Ascending aorta (tissue), 2 donors: ENCODE results near the gene DGCR2. TPM values are rescaled to one million over a fixed set of nuclear protein-coding genes. Genes with fewer than 3 reads are reported as not detected.

Experiments
- DNase-seq, 2 donors: peaks; one replicate each; pipeline ENCODE4 v3.0.0-alpha.2; 2019; ENCODE audit warnings: low spot score in 2 of 2
- H3K27ac ChIP-seq, 2 donors: fragments of 200-600 bp; sonication (generic); one replicate each; pipeline ENCODE4 v1.5.1; 2016 to 2017; ENCODE audit warnings: mild to moderate bottlenecking in 1 of 2
- H3K27me3 ChIP-seq: fragments of 200-600 bp; sonication (generic); one replicate; pipeline ENCODE4 v1.5.1; 2017
- H3K36me3 ChIP-seq, 2 donors: fragments of 200-600 bp; sonication (generic); one replicate each; pipeline ENCODE4 v1.5.1; 2016
- H3K4me1 ChIP-seq, 2 donors: fragments of 200-600 bp; sonication (generic); one replicate each; pipeline ENCODE4 v1.5.1; 2016 to 2017; ENCODE audit warnings: mild to moderate bottlenecking in 1 of 2
- H3K4me3 ChIP-seq, 2 donors: fragments of 200-600 bp; sonication (generic); one replicate each; pipeline ENCODE4 v1.5.1; 2016 to 2017; ENCODE audit warnings: mild to moderate bottlenecking in 1 of 2
- H3K9me3 ChIP-seq, 2 donors: fragments of 200-600 bp; sonication (generic); one replicate each; pipeline ENCODE4 v1.5.1; 2016
- CTCF ChIP-seq, 3 experiments: fragments of 200-600 bp in 2 of 3; fragments of 450-650 bp in 1 of 3; sonication (generic) in 2 of 3; IDR thresholded peaks; one replicate each; pipeline ENCODE4 v1.5.1; 2016 to 2019; ENCODE audit warnings: antibody characterized with exemption in 3 of 3, mild to moderate bottlenecking in 1 of 3, moderate library complexity in 1 of 3
- intact Hi-C: fragments of 100-400 bp; cut with DNase I; formaldehyde crosslinking; loops from one replicate; pipeline ENCODE4 v1.15.1; 2023
- total RNA-seq: library from RNA; depleted of rRNA; stranded (reverse); fragments of >200 nt; gene quantifications from one replicate; pipeline ENCODE4 v1.1.0, GENCODE V29; 2016

Gene DGCR2
- total RNA-seq, 1 donor from 2014 or later, result 34.7 TPM

GRCh38 chr22:19022755-19023154 lies 99.5 kb downstream of the DGCR2 start:
- no peaks in the 10 kb centered on the region for H3K4me1 ChIP-seq
- intact Hi-C loops, result no loop called here
- no peaks in the 10 kb centered on the region for H3K9me3 ChIP-seq
- H3K27ac ChIP-seq, result no peak overlapping the region
- no peak for TF ChIP-seq CTCF (IDR thresholded peaks at IDR 0.05)
- no peaks in the 10 kb centered on the region for H3K36me3 ChIP-seq
- no peaks in the 10 kb centered on the region for H3K27me3 ChIP-seq
- DNase-seq, result no peak
- no peak overlapping the region for H3K4me3 ChIP-seq

DNA sequence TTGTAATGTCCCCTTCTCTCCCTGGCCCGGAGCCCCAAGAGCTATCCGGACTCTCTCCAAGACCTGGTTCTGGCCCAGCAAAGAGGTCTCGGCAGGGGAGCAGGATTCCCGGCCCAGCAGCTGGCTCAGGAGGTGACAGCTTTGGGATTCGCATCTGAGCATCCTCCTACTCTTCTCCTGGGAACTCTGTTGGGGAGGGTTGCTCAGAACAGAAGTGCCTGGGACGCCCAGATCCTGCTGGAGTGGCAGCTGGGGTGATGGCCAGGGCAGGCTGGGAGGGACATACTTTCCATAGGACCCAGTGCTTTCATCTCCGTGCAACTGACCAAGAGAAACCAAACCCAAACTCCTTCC lies 102.6 kb downstream of the DGCR2 start:
- Histone ChIP-seq H3K4me3 (no peak overlapping the region), H3K27me3 (no peaks in the 10 kb centered on the region), H3K36me3 (no peaks in the 10 kb centered on the region), H3K4me1 (no peaks in the 10 kb centered on the region), H3K9me3 (no peaks in the 10 kb centered on the region), H3K27ac (no peak overlapping the region)
- intact Hi-C loops, result no loop called here
- DNase-seq, result no peak
- no peak for TF ChIP-seq CTCF (IDR thresholded peaks at IDR 0.05)

GRCh38 chr22:19019029-19019678 lies 103.1 kb downstream of the DGCR2 start:
- Histone ChIP-seq H3K27ac (no peak overlapping the region), H3K4me3 (no peak overlapping the region), H3K36me3 (no peaks in the 10 kb centered on the region), H3K27me3 (no peaks in the 10 kb centered on the region), H3K9me3 (no peaks in the 10 kb centered on the region), H3K4me1 (no peaks in the 10 kb centered on the region)
- intact Hi-C loops, result no loop called here
- no peak for DNase-seq
- no peak for TF ChIP-seq CTCF (IDR thresholded peaks at IDR 0.05)

- no peaks in the 10 kb centered on the region for H3K9me3 ChIP-seq
- H3K27me3 ChIP-seq, result no peaks in the 10 kb centered on the region
- H3K4me3 ChIP-seq, result no peak overlapping the region
- no peak for TF ChIP-seq CTCF (IDR thresholded peaks at IDR 0.05)
- H3K27ac ChIP-seq, result no peak overlapping the region
- DNase-seq, result no peak
- intact Hi-C loops, result no loop called here
- no peaks in the 10 kb centered on the region for H3K36me3 ChIP-seq
- no peaks in the 10 kb centered on the region for H3K4me1 ChIP-seq
Measured at GRCh38 chr22:19018256-19018655, 104.0 kb downstream of the DGCR2 start.

DNA sequence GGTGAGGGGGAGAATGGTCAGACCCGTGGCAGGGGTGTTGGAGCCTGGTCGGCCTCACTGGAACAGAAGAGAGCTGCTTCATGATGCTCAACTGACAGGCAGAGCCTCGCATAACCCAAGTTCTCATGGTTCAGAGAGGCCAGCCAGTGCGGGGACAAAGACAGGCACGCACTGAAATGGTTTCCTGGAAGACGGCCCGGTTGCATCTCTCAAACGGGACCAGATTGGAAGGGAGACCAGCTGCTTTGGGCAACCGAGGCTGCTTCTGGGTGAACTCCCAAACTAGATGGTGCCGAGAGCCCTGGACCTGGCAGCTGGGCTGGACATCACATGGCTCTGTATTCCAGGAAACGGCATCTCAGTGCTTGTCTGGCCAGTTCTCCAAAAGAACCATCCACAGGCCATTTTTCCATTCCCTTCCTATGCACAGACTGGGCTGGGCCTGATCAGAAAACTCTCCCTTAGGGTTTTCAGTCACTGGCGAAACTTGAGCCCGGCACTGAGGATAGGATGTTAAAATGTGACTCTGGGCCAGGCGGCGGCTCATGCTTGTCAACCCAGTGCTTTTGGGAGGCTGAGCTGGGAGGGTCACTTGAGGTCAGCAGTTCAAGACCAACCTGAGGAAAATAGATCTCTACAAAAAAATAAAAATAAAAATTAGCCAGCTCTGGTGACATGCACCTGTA lies 106.0 kb downstream of the DGCR2 start:
- no peak for TF ChIP-seq CTCF (IDR thresholded peaks at IDR 0.05)
- no peak for DNase-seq
- H3K36me3 ChIP-seq, result no peaks in the 10 kb centered on the region
- intact Hi-C loops, result no loop called here
- no peaks in the 10 kb centered on the region for H3K27me3 ChIP-seq
- no peaks in the 10 kb centered on the region for H3K9me3 ChIP-seq
- H3K4me3 ChIP-seq, result no peak overlapping the region
- H3K27ac ChIP-seq, result no peak overlapping the region
- no peaks in the 10 kb centered on the region for H3K4me1 ChIP-seq
